Measurements from ENCODE around the gene NRXN3.

NRXN3 gene

GRCh38 chr14:79373451-79373850, 1203.3 kb downstream of the NRXN3 start:
- TF ChIP-seq CTCF (IDR thresholded peaks at IDR 0.05; ENCODE audit: low read depth, low read length, missing control alignments) = no peak
- in situ Hi-C loops (cut with HindIII; ENCODE audit: low sequenced_read_pairs) = no loop called here
- no peak for DNase-seq (ENCODE audit: low read depth)
- no peak overlapping the region for H3K4me3 ChIP-seq (ENCODE audit: low read depth, low read length)

DNA sequence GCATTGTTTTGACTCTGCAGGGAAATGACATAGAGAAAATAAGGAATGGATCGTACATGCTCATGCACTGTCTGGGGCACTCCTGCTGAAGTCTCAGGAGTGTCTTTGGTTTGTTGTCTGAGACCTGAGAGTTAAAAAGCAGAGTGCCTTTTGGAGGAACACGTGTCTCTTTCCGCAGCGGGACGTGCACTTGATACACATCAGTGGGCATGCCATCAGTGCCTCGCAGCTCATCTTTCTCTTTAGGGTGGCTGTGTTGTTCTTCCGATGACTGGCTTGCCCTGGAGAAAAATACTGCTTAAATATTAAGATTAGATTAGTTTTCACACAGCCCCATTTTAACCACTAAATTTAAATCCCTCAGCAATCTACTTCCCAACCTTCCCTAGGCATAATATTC, 1205.2 kb downstream of the NRXN3 start:
- TF ChIP-seq CTCF (IDR thresholded peaks at IDR 0.05; ENCODE audit: low read depth, low read length, missing control alignments) = no peak
- no peak for DNase-seq (ENCODE audit: low read depth)
- no peak overlapping the region for H3K4me3 ChIP-seq (ENCODE audit: low read depth, low read length)
- in situ Hi-C loops (cut with HindIII; ENCODE audit: low sequenced_read_pairs) = loop anchor here (5.0 kb wide), 1 partner anchor 57 kb away; no protein-coding TSS in a partner anchor

- TF ChIP-seq CTCF (IDR thresholded peaks at IDR 0.05; ENCODE audit: low read depth, low read length, missing control alignments) = no peak
- in situ Hi-C loops (cut with HindIII; ENCODE audit: low sequenced_read_pairs) = loop anchor here (5.0 kb wide), 1 partner anchor 56 kb away; no protein-coding TSS in a partner anchor
- no peak for DNase-seq (ENCODE audit: low read depth)
- H3K4me3 ChIP-seq (ENCODE audit: low read depth, low read length) = no peak overlapping the region
These were observed 1206.4 kb downstream of the NRXN3 start for GRCh38 chr14:79376557-79376956.

DNA sequence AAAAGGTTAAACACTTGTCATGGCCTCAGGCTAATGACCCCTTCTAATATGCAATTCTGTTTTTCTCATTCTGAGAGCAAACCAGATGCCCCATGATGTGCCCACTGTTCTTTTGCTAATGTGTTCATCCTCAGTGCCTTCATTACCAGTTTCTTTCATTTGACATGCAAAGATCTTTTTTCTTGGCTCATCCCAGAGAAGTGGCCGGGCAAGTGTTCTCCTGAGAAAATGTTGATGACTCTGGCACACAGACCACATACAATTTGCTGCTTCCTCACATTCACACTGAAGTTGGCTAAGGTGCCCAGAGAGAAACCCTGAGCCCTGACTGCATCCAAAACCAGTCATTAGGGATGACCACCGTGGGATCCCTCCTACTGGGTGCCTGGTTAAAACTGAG, 1207.8 kb downstream of the NRXN3 start:
- in situ Hi-C loops (cut with HindIII; ENCODE audit: low sequenced_read_pairs) = loop anchor here (5.0 kb wide), 1 partner anchor 54 kb away; no protein-coding TSS in a partner anchor
- no peak for TF ChIP-seq CTCF (IDR thresholded peaks at IDR 0.05; ENCODE audit: low read depth, low read length, missing control alignments)
- no peak for DNase-seq (ENCODE audit: low read depth)
- H3K4me3 ChIP-seq (ENCODE audit: low read depth, low read length) = no peak overlapping the region

DNA sequence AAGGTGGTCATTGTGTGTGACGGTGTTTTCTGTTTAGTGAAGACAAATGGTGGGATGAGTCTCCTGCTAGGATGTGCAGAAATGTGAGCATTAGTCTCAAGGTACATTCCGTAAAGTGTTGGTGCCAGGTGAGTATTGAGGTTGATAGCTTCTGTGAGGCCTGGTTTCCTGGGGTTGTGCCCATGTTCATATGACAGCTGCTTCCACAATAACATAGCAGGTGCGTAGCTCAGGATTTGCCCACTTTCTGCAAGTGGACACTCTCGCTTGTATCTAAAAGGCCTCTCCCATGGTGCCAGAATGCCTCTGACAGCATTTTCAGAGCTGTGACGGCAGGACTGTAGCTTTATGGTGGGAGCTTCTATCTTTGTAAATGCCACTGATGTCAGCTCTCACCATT, 1209.1 kb downstream of the NRXN3 start:
- DNase-seq (ENCODE audit: low read depth) = no peak
- no peak overlapping the region for H3K4me3 ChIP-seq (ENCODE audit: low read depth, low read length)
- in situ Hi-C loops (cut with HindIII; ENCODE audit: low sequenced_read_pairs) = loop anchor here (5.0 kb wide), 1 partner anchor 53 kb away; no protein-coding TSS in a partner anchor
- TF ChIP-seq CTCF (IDR thresholded peaks at IDR 0.05; ENCODE audit: low read depth, low read length, missing control alignments) = no peak

DNA sequence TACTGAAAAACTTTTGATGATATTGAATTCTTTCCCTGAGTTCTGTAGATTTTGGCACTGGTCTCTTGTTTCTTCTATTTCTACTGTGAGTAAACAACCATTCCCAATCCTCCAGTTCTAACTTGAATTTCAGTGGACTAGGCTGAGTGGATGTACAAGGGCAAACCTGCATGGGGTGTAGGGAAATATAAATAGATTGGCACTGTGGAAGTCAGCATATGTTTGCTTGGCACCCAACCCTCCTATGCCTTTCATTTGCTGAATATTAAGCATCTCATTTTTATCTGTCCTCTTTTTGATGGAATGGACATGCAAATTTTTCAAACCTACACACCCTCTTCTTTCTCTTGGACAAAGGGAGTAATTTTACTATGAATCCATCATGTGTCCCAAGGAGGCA, 1212.9 kb downstream of the NRXN3 start:
- no peak overlapping the region for H3K4me3 ChIP-seq (ENCODE audit: low read depth, low read length)
- in situ Hi-C loops (cut with HindIII; ENCODE audit: low sequenced_read_pairs) = no loop called here
- no peak for DNase-seq (ENCODE audit: low read depth)
- TF ChIP-seq CTCF (IDR thresholded peaks at IDR 0.05; ENCODE audit: low read depth, low read length, missing control alignments) = no peak

GRCh38 chr14:79383475-79383874, 1213.3 kb downstream of the NRXN3 start:
- no peak for DNase-seq (ENCODE audit: low read depth)
- in situ Hi-C loops (cut with HindIII; ENCODE audit: low sequenced_read_pairs) = no loop called here
- no peak for TF ChIP-seq CTCF (IDR thresholded peaks at IDR 0.05; ENCODE audit: low read depth, low read length, missing control alignments)
- H3K4me3 ChIP-seq (ENCODE audit: low read depth, low read length) = no peak overlapping the region

Data from astrocyte of the cerebellum (primary cell).